ENCODE measurements around the gene TARS1.

Gene TARS1

DNA sequence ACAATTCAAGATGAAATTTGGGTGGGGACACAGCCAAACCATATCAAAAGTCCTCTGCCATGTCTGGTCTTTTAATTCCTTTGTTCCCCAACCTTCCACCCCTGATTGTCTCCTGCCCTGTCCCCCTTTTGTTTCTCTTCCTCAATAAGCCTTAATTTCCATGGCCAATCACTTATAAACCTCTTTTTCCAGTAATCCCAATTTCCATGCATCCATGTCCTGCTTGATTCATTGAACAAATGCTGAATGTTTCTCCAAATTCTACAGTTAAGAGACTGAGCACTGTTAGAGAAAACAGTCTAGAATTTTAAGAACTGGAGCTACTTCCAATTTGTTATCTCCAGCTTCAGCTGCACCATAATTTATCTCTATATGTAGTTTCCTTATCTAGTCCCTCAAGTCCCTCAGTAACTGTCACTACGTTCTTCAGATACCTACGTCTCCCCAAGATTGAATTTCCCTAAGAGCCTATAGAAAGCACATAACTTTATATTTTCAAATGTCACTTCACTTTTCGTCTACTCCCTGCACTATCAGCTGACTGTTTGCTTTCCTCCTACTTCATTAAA, 34.2 kb downstream of the TARS1 start:
- no peak overlapping the region for H3K27ac ChIP-seq
- TF ChIP-seq CTCF (conservative IDR thresholded peaks at IDR 0.05) (no peak), ZFX (IDR thresholded peaks at IDR 0.05) (no peak)

GRCh38 chr5:33475706-33476105, 34.9 kb downstream of the TARS1 start:
- TF ChIP-seq CTCF (conservative IDR thresholded peaks at IDR 0.05), result no peak
- TF ChIP-seq ZFX (IDR thresholded peaks at IDR 0.05), result no peak

DNA sequence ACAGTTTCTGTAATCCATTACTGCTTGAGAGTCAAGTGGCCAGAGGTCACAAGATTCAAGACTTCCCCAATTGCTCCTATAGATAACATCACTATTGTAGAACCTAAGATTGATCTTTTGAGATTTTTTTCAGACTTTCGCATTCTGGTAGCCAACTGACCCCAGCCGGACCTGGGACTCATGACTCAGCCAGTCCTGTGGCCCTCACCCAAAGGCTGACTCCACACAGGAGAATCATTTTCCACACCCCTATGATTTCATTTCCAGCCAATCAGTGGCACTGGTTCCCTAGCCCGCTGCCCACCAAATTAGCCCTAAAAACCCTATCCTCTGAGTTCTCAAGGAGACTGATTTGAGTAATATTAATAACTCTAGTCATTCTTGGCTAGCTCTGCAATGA, 36.2 kb downstream of the TARS1 start:
- no peak overlapping the region for H3K27ac ChIP-seq
- TF ChIP-seq ZFX (IDR thresholded peaks at IDR 0.05) (no peak), CTCF (conservative IDR thresholded peaks at IDR 0.05) (no peak)

More at GRCh38 chr5:33475706-33476105, 34.9 kb downstream of the TARS1 start:
- H3K27ac ChIP-seq, result no peak overlapping the region

DNA sequence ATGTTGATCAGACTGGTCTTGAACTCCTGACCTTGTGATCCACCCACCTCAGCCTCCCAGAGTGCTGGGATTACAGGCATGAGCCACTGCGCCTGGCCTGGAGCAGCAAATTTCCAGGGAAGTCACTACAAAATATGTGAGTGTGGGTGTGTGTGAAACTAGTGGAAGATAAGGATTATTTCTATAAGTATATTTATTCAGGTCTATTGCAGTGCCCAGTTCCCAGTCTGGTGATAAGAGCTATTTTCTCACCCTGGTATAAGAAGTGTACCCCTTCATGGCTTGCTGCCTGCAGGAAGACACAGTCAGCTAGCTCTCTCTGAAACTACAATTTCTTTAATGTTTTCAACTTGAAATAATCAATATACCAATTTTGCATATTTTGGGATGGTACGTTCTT, 37.1 kb downstream of the TARS1 start:
- TF ChIP-seq ZFX (IDR thresholded peaks at IDR 0.05) (no peak), CTCF (conservative IDR thresholded peaks at IDR 0.05) (no peak)
- no peak overlapping the region for H3K27ac ChIP-seq

GRCh38 chr5:33479311-33479710, 38.5 kb downstream of the TARS1 start:
- no peak overlapping the region for H3K27ac ChIP-seq
- TF ChIP-seq CTCF (conservative IDR thresholded peaks at IDR 0.05) (no peak), ZFX (IDR thresholded peaks at IDR 0.05) (no peak)

- TF ChIP-seq CTCF (conservative IDR thresholded peaks at IDR 0.05) (no peak), ZFX (IDR thresholded peaks at IDR 0.05) (no peak)
Observed at GRCh38 chr5:33480876-33481275, 40.1 kb downstream of the TARS1 start.

DNA sequence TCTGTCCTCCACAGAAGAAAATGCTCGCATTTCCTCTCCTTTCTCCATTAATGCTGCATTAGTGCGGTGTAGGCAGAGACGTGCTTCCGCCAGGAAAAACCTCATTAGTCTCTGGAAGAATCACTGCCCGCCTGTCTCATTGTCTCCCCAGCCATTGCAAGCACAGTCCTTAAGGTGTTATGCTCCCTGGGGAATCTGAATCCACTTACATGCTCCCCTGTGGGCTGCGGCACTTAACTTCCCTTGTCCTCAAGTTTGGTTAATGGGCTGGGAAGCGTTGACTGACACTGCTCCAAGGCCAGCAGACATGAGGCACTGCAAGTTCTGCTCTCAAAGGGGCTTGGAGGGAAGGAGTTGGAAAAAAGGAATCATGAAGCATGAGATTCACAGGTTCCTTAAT, 41.6 kb downstream of the TARS1 start:
- TF ChIP-seq CTCF (conservative IDR thresholded peaks at IDR 0.05) (no peak), ZFX (IDR thresholded peaks at IDR 0.05) (no peak)
- H3K27ac ChIP-seq, result no peak overlapping the region

More at GRCh38 chr5:33480876-33481275, 40.1 kb downstream of the TARS1 start:
- H3K27ac ChIP-seq, result no peak overlapping the region

All from C4-2B (cell line).